Stimulated activated CD8-positive, alpha-beta memory T cell treated with anti-CD3 and anti-CD28 coated beads, Interleukin-7, amount 100 ng/mL, for 48 hours (primary cell): ENCODE results near the gene ABHD12.
"Not testable (repeated sequence)": the region's sequence is repeated elsewhere in the genome, so short reads cannot be mapped to it uniquely, and the experiment has no call there.

Experiments used
- DNase-seq, 2 donors: peaks; one replicate each; pipeline ENCODE4 v3.0.0-alpha.2; 2020; ENCODE audit warnings: low read depth in 1 of 2; ENCODE audit errors: extremely low read depth in 1 of 2

ABHD12 gene

DNA sequence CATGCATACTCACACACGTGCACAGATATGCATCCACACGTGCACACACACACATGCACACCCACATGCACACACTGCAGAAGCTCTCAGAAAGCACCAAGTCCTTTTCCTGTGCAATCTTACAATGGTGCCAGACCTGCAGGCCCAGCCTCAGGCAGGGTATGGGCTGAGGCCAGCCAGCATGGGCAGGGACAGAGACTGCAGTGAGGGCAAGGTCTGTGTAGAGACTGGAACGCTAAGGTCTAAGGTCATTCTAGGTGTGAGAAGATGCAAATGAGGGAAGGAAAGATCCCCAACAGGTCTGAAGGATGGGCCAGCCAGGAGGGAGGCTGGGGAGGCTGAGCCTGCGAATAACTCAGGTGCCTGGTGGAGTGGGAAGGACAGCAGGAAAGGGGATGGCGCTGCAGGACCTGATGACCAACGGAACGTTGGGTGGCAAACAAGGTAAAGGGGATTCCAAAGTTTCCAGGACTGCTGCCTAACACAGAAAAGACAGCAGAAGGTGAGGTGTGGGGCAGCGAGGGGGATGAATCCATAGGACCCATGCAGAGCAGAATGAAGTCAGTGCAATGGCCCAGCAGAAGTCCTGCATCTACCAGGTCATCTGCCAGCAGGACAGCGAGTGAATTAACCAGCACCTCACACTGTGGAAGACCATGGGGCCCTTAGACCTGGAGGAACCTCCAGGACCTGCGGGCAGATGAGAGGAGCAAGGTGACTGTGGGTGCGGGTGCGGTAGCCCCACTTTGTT is 67.0 kb downstream of the ABHD12 start:
- DNase-seq: no peak

DNA sequence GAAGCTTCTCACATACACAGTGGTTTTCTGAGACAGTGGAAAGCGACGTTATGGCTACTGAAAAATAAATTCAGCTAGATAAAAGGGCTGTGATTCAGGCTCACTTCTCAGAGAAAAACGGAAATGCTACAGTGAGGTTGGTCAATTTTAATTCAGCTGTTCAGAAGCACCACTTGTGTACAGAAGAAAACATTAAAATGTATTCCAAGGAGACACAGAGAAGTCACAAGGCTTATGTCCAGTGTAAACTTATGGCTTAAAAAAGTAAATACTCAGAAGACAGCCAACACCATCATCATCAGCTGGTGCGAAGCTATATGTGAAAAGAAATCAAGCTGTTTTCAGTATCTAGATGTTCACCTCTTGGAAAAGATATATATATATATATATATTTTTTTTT is 68.6 kb downstream of the ABHD12 start:
- no peak for DNase-seq

DNA sequence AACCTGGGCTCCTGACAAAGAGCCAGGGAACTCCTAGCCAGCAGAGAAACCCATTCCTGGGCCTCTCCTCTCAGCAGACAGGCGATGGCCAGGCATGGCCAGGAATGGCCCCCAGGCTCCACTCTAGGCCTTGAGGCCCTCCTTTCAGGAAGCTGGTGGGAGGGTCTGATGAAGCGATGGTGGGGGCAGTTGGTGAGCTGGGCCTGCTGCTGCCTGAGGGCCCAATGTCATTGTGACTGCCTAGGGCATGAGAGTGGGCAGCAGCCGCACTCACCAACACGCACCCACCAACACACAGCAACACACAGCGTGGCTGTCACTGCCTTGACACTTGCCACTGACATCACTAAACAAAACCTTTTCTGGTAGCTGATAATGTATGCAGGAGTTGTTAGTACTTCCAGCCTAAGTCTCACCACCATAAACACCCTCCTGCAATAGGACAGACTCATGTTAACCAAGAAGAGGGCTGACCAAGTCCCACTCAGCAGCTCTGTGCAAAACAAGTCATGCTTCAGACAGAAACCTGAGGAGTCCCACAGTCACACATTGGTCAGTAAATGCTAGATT is 69.3 kb downstream of the ABHD12 start:
- DNase-seq: no peak

DNA sequence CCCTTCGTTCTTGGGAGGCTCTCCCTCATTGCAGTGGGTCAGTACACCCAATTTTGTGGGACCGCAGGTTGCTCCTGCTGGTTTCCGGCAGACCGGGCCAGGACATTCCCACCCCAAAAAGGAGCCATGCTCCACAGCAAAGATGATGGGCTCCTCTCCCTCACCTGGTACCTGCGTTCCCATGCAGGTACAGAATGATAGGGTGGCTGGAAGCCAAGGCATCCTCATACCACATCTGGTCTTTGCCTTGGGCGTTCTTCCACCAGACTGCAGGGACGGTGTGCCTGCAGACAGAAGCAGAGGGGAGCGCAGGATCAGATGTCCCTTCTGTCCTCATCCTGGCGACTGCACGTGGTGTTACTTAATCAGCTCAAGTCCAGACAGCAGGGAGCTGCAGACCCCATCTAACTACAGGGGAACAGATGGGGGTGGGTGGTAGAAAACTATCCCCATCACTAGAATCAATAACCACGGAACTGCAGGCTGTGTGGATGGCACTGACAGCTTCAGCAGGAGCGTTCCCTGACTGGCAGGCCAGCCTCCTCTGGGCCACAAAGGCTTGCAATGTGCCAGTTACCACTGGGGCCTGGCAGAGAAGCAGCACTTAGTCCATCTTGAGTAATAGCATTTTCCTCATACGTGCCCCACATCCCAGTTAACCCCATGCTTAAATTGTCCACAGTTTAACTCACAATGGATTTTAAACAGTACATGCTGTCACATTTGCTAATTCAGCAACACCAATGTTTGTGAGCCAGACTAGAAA is 70.4 kb downstream of the ABHD12 start:
- no peak for DNase-seq

DNA sequence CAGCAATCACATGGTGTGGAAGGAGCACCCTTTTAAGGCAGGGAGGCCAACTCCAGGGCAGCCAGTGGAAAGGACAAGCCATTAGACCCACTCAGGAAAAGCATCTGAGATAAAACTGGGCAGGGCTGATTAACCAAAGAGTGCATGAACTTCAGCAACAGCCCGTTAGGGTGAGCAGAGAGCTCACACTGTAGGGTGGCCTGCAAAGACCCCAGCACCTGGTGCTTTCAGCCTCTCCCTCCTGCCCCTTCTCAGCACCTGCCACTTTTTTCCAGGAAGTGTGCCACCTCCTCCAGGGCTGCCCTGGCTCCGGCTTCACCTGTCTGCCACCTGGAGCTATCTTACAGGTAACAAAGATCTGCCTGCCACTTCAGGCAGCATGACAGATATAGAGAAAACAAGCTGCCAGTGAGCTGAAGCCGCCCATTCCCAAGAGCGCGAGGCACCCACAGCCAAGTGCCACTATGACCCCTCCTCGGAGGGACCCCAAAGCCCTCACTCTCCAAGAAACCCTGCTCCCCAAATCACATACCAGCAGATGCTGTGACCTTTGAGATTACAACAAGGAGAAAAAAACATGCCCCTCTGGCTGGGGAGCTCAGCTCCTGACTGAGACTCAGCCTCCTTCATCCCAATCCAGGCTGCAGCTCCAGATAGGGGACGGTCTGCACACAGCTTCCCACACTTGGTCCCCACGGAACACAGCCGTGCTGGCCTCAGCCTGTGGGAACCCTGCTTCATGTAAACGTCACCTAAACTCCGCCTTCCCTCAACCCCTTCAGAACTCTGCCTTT is 71.2 kb downstream of the ABHD12 start:
- DNase-seq: no peak

DNA sequence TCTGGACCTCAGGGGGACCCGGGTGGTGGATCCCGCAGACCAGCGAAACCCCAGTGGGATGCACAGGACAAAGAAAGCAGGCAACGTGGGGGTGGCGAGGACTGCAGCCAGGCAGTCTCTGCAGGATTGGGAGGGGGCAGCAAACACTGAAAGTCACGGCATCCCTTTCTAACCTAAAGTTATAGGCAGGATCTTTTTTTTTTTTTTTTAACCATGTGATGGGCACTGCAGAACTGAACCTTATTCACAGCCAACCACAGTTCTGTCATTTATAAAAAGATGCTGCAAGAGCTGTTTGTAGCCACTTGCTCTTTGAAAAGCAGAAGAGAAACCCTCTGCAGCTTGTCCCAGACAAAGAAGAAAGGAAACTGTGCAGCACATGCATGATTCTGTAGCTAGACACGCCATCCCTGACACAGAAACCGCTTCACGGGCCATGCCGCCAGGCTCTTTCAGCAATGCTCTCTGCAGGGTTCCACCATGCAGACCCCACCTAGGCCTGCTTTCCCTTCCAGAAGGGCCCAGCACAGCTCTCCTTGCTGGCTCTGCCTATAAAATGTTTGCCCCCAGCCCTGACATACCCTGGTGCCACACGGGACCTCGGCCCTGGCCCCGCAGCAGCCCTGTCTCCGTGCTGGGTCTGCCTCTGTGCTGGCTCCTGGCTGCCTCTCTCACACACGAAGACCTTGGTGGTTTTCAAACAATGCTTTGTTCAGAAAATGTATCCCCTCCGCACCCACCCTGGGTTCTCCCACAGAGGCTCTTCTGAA is 72.0 kb downstream of the ABHD12 start:
- DNase-seq: no peak

DNA sequence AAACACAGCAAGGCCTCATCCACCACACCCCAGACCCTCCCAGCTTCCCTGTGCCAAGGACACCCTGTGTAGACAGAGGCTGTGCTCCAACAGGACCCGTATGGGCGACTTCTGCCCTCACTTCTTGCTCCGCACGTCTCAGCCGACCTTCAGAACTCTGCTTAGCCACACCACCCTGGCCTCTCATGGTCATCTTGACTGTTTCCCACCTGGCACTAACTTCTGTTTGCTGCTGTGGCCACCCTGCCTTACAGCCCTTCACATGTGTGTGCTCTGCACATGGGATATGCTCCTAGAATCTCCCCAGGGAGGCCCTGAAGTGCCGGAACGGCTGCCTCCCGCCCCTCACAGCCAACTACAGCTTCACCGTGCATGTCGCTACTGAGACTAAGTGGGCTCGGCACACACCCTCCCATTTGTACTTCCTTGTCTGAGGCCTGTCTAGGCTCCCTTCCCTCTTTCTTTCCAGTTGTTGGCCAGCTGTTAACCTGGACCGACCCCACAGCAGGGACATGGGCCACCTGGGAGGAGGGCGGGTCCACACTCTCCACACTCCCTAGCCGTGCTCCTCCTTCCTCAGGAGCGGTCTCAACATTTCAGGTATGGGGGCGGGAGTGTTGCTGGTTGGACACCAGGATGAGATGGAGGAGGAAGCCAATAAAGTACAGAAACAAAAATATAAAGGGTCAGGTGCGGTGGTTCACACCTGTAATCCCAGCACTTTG is 73.1 kb downstream of the ABHD12 start:
- no peak for DNase-seq

DNA sequence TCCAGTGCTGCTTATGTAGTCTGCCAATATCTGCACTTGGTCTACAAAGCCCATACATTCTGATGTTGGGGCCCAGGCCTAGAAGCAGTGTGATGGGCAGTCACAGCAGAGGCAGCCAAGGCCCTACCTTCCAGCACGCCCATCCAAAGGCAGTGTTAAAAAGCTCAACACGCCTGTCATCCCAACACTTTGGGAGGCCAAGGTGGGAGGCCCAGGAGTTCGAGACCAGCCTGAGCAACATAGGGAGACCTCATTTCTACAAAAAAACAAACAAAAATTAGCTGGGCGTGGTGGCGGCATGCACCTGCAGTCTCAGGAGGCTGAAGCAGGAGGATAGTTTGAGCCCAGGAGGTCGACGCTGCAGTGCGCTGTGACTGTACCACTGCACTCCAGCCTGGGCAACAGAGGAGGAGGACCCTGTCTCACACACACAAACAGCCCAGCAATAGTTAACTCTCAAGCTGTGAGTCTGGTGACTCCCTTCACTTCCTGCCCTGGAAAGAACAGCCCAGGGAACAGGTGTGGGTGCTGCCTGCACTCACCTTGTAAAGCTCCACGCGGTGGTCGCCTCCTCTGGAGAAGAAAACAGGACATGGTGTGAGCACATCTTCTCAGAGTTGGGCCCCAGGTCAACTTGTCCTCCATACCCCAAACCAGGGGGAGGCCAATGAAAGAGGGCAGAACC is 74.0 kb downstream of the ABHD12 start:
- DNase-seq: no peak

DNA sequence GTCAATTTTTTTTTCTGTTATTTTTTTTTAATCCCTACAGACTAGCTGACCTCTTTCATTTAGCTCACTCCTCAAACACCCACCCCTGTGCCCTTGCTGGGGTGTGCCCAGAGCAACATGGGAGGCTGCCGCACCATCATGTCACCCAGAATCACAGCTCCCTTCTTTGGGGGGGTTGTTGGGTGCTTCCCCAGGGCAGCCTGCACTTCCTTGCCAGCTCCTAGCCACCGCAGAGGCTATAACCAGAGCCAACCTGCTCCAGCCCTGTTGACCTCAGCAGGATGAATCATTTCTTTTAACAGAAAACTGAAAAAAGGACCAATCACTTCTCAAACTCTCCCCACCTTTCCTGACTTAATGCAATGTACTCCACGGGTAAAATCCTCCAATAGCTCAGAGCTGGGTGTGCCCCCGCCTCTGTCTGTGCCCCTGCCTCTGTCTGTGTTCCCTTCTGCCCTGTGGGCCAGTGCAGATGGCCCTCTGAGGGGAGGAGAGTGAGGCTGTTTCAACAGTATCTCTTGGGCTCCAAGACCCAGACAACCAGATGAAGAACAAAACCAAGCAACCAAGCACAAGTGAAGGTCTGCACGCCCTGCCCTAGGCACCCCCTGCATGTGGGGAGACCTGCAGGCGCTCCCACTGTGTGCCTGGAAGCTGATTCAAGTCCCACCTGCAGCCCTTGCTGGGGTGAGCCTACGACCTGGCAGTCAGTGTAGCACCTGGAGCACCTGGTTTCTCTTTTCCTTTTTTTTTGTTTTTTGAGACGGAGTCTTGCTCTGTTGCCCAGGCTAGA is 75.0 kb downstream of the ABHD12 start:
- DNase-seq: no peak

DNA sequence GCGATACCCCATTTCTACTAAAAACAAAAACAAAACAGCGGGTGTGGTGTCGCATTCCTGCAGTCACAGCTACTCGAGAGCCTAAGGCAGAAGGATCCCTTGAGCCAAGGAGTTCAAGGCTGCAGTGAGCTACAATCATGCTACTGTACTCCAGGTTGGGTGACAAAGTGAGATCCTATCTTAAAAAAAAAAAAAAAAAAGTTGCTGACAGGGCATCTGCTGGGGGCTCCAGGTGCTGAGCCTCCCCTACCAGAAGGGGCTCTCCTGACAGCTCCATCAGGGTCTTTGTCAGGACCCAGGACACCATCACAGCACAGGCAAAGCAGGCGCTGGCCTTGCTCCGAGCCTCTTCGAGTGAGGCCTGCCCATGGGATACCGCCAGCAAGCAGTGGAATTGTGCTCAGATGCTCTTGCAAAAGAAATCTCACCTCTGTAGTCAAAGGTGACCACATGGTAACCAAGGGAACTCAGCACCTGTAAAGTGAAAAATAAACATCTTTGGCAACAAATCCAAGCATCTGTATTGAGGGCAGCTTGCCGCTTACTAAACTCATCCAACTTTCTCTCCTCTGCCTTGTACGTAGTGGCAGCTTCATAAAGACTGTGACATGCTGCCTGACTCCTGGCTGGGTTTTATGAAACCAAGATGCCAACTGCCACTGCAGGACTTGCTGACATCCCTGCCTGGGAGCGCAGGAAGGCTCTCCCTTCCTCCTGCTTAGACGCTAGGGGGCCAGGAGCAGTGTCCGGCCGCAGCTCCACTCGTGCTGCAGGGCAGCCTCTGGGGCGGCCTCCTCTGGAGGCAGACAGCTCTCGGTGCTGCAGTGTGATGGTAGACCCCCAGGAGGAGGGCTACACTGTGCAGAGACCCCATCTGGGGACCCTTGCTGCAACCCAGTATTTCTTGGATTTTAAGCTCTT is 75.9 kb downstream of the ABHD12 start:
- no peak for DNase-seq

DNA sequence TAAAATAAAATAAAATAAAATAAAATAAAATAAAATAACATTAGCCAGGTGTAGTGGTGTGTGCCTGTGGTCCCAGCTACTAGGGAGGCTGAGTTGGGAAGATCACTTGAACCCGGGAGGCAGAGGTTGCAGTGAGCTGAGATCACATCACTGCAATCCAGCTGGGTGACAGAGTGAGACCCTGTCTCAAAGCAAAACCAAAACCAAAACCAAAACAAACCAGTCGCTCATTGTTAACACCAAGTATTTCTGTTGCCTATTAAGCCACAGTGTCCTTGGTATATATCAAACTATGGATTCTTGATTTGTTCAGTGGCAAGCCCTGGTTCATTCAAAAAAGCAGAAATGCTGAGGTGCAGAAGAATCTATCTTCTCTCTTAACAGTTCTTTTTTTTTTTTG is 77.0 kb downstream of the ABHD12 start:
- DNase-seq: no peak

DNA sequence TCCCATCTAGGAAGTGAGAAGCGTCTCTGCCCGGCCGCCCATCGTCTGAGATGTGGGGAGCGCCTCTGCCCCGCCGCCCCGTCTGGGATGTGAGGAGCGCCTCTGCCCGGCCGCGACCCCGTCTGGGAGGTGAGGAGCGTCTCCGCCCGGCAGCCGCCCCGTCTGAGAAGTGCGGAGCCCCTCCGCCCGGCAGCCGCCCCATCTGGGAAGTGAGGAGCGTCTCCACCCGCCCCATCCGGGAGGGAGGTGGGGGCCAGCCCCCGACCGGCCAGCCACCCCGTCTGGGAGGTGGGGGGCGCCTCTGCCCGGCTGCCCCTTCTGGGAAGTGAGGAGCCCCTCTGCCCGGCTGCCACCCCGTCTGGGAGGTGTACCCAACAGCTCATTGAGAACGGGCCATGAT is 77.9 kb downstream of the ABHD12 start:
- DNase-seq: not testable (repeated sequence)

DNA sequence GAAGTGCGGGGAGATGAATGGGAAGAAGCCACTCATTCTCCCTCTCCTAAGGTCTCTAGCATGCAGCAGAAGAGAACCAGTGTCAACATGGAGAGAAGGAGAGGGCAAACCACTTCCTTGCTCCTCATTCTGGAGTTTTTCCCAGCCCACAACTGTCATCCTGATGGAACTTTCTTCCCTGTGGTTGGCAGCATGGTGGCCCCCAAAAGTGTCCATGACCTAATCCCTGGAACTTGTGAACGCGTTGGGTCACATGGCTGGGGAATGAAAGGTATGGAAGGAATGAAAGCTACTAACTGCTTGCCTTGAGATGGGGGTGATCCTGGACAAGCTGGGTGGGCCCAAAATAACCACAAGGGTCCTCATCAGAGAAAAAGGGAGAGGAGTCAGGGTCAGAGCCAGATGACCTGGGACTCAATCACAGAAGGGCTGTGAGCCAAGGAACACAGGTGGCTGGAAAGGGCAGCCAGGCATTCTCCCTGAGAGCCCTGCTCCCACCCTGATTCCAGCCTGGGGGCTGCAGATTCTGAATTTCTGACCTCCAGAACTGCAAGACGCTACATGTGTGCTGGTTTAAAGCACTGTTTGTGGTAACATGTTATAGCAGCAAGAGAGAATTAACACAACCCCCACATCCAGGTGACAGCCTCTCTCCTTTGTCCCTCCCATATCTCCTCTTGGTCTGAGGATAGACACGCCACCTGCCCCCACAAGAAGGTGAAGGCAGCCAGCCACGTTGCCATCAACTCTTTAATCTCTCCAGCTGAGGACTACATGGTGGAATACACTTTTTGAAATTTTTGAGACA is 79.5 kb downstream of the ABHD12 start:
- no peak for DNase-seq

DNA sequence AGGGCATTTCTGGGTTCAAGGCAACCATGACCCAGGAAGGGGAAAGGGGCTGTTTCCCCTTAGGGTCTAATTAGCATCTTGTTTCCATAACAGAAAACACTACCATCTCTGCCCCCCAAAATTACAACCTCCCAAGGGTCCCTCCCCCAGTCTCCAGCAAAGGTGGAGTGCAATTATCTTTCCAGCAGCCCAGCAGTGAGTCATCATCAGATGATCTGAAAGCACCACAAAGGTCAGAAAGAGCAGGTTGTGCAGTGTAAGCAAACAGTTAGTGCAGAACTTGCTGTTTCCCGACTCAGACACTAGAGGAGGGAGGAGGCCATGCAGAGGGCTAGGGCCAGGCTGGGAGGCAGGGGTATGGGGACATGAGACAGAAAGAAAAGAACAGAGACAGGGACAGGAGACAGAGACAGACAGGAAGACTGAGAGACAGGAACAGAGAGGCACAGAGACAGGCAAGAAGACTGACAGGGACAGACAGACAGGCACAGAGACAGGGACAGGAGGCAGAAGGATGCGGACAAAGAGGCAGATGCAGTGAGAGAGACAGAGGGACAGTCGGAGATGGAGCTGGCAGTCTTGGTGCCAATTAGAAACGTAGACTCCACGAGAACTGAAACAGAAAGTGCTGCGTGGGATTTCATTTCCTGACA is 80.2 kb downstream of the ABHD12 start:
- DNase-seq: peak; percentile 18 to 51

DNA sequence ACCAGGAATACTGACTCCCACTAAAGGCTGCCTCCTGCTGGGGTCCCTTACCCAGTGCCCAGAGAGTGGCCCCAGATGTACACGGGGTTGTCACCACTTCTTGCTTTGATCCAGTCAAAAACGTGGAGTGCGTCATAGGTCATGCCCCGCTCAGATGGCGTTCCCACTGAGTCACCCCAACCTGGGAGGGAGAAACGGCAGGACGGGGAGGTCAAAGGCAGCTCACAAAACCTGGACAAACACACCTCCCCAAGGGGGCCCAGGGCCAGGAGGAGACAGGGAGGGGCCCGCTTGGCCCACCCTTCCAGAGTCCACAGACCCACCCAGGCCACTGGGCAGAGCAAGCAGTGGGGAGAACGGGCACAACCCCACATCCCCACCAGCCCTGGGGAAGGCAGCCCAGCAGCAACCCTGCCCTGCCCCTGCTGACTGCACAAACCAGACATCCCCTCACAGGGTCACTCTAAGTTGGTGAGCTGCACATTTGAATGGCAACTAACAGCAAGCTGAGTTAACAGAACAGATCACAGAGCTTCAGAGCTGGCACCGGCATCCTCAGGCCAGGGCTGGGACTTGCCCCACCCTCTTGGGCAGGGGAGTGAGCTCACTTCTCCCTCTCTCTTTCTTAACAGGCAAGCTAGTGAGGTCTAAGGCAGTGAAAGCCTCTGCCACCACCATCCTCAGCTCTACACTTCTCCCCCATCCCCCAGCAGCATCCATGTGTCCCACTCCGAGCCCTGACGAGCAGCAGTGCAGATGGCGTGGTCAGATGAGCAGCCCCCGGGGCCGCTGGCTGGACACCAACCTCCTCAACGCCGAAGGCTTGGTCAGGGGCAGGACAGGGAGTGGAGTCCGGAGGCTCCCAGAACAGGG is 81.0 kb downstream of the ABHD12 start:
- no peak for DNase-seq
